Measurements from ENCODE around the gene CEP152.
"Not testable (repeated sequence)": the region's sequence is repeated elsewhere in the genome, so short reads cannot be mapped to it uniquely, and the experiment has no call there.

Gene CEP152

GRCh38 chr15:48806151-48806550 is 4.7 kb downstream of the CEP152 start:
- DNase-seq = no peak

GRCh38 chr15:48805591-48805990 is 5.3 kb downstream of the CEP152 start:
- no peak for DNase-seq

- no peak for DNase-seq
Observed at GRCh38 chr15:48803877-48804276, 7.0 kb downstream of the CEP152 start.

GRCh38 chr15:48802867-48803266 is 8.0 kb downstream of the CEP152 start:
- DNase-seq = no peak

GRCh38 chr15:48802257-48802656 is 8.6 kb downstream of the CEP152 start:
- DNase-seq = no peak

- DNase-seq = no peak
Observed at GRCh38 chr15:48800811-48801455, 9.9 kb downstream of the CEP152 start.

GRCh38 chr15:48800245-48800644 is 10.6 kb downstream of the CEP152 start:
- no peak for DNase-seq

- DNase-seq = no peak
Observed at GRCh38 chr15:48798319-48798718, 12.6 kb downstream of the CEP152 start.

- DNase-seq = no peak
Observed at GRCh38 chr15:48796930-48797329, 13.9 kb downstream of the CEP152 start.

GRCh38 chr15:48796521-48796920 is 14.3 kb downstream of the CEP152 start:
- no peak for DNase-seq

- no peak for DNase-seq
Observed at GRCh38 chr15:48795901-48796300, 15.0 kb downstream of the CEP152 start.

GRCh38 chr15:48794697-48795134 is 16.2 kb downstream of the CEP152 start:
- DNase-seq = no peak

- no peak for DNase-seq
Observed at GRCh38 chr15:48792408-48792807, 18.5 kb downstream of the CEP152 start.

- DNase-seq = not testable (repeated sequence)
Observed at GRCh38 chr15:48790466-48791115, 20.3 kb downstream of the CEP152 start.

GRCh38 chr15:48785712-48786111 is 25.2 kb downstream of the CEP152 start:
- DNase-seq = no peak

- DNase-seq = no peak
Observed at GRCh38 chr15:48785195-48785594, 25.7 kb downstream of the CEP152 start.

- no peak for DNase-seq
Observed at GRCh38 chr15:48784756-48785155, 26.1 kb downstream of the CEP152 start.

GRCh38 chr15:48782911-48783310 is 28.0 kb downstream of the CEP152 start:
- DNase-seq = no peak

GRCh38 chr15:48781481-48782081 is 29.3 kb downstream of the CEP152 start:
- DNase-seq = no peak

GRCh38 chr15:48781017-48781416 is 29.9 kb downstream of the CEP152 start:
- no peak for DNase-seq

GRCh38 chr15:48778331-48778730 is 32.5 kb downstream of the CEP152 start:
- DNase-seq = no peak

GRCh38 chr15:48777645-48778330 is 33.1 kb downstream of the CEP152 start:
- DNase-seq = no peak

- DNase-seq = no peak
Observed at GRCh38 chr15:48775546-48775945, 35.3 kb downstream of the CEP152 start.

GRCh38 chr15:48774484-48774883 is 36.4 kb downstream of the CEP152 start:
- no peak for DNase-seq

Measured in activated effector memory CD4-positive, alpha-beta T cell treated with Interleukin-2 at 50 U/mL for 16 hours (primary cell).